Uterus (tissue), 4 donors: ENCODE measurements around the gene OR6T1. TPM values are rescaled to one million over a fixed set of nuclear protein-coding genes. Genes with fewer than 3 reads are reported as not detected.

Experiments used
- DNase-seq, 2 donors: peaks; one replicate each; pipeline ENCODE4 v3.0.0-alpha.2; 2019 to 2020
- H3K27ac ChIP-seq, 2 donors: fragments of 200-600 bp; sonication (generic); 1 replicate in 1 of 2; 2 replicates in 1 of 2; pipeline ENCODE4 v1.5.1; 2016 to 2018
- H3K27me3 ChIP-seq, 2 donors: fragments of 200-600 bp; sonication (generic); one replicate each; pipeline ENCODE4 v1.5.1; 2018 to 2019; ENCODE audit warnings: control low read depth in 1 of 2
- H3K36me3 ChIP-seq, 2 donors: fragments of 200-600 bp; sonication (generic); one replicate each; pipeline ENCODE4 v1.5.1; 2019; ENCODE audit warnings: control low read depth in 1 of 2
- H3K4me1 ChIP-seq, 2 donors: fragments of 200-600 bp; sonication (generic); one replicate each; pipeline ENCODE4 v1.5.1; 2018 to 2019; ENCODE audit warnings: control low read depth in 1 of 2
- H3K4me3 ChIP-seq, 2 donors: fragments of 200-600 bp; sonication (generic); 1 replicate in 1 of 2; 2 replicates in 1 of 2; pipeline ENCODE4 v1.5.1; 2018 to 2019; ENCODE audit warnings: mild to moderate bottlenecking in 1 of 2
- H3K9me3 ChIP-seq, 2 donors: fragments of 200-600 bp; sonication (generic); one replicate each; pipeline ENCODE4 v1.5.1; 2019; ENCODE audit warnings: control low read depth in 1 of 2
- CTCF ChIP-seq, 4 experiments: fragments of 200-600 bp in 2 of 4; fragments of 450-650 bp in 2 of 4; sonication (generic) in 2 of 4; IDR thresholded peaks; one replicate each; pipeline ENCODE4 v1.5.1; 2016 to 2019; ENCODE audit warnings: antibody characterized with exemption in 4 of 4, mild to moderate bottlenecking in 2 of 4, moderate library complexity in 1 of 4
- POLR2A ChIP-seq, 2 donors: fragments of 450-650 bp; IDR thresholded peaks; one replicate each; pipeline ENCODE4 v1.6.1; 2016; ENCODE audit warnings: antibody characterized with exemption in 2 of 2, mild to moderate bottlenecking in 1 of 2, moderate library complexity in 1 of 2
- intact Hi-C: fragments of 100-400 bp; cut with DNase I; formaldehyde crosslinking; loops from one replicate; pipeline ENCODE4 v1.15.1; 2023; ENCODE audit warnings: low total_unique reads
- total RNA-seq, 4 donors: library from RNA; depleted of rRNA in 3 of 4; stranded (reverse); fragments of >200 nt in 3 of 4; gene quantifications; one replicate each; pipeline versions ENCODE4 v1.1.0 to v1.2.4, GENCODE V29; 2014 to 2023
- donor health status: DM: yes; HTN: yes; CAD: no.

OR6T1 gene
- total RNA-seq, 4 donors from 2014 or later, result not detected

- no peak for TF ChIP-seq POLR2A (IDR thresholded peaks at IDR 0.05)
- no peak for TF ChIP-seq CTCF (IDR thresholded peaks at IDR 0.05)
- Histone ChIP-seq H3K4me3 (no peak overlapping the region), H3K36me3 (no peaks in the 10 kb centered on the region), H3K27ac (no peak overlapping the region), H3K27me3 (no peaks in the 10 kb centered on the region), H3K4me1 (no peaks in the 10 kb centered on the region), H3K9me3 (no peaks in the 10 kb centered on the region)
- no peak for DNase-seq
- intact Hi-C loops, result no loop called here
These were observed 19.6 kb downstream of the OR6T1 start for GRCh38 chr11:123924027-123924426.

- intact Hi-C loops, result no loop called here
- TF ChIP-seq CTCF (IDR thresholded peaks at IDR 0.05) (no peak), POLR2A (IDR thresholded peaks at IDR 0.05) (no peak)
- no peak for DNase-seq
- H3K4me1 ChIP-seq, result no peaks in the 10 kb centered on the region
- H3K27me3 ChIP-seq, result no peaks in the 10 kb centered on the region
- H3K9me3 ChIP-seq, result no peaks in the 10 kb centered on the region
- H3K4me3 ChIP-seq, result no peak overlapping the region
- no peaks in the 10 kb centered on the region for H3K36me3 ChIP-seq
- H3K27ac ChIP-seq, result no peak overlapping the region
These were observed 22.7 kb downstream of the OR6T1 start for GRCh38 chr11:123920943-123921342.

- H3K9me3 ChIP-seq, result no peaks in the 10 kb centered on the region
- intact Hi-C loops, result no loop called here
- H3K27ac ChIP-seq, result no peak overlapping the region
- no peak for TF ChIP-seq POLR2A (IDR thresholded peaks at IDR 0.05)
- TF ChIP-seq CTCF (IDR thresholded peaks at IDR 0.05), result no peak
- DNase-seq, result no peak
- H3K27me3 ChIP-seq, result no peaks in the 10 kb centered on the region
- H3K36me3 ChIP-seq, result no peaks in the 10 kb centered on the region
- H3K4me1 ChIP-seq, result no peaks in the 10 kb centered on the region
- H3K4me3 ChIP-seq, result no peak overlapping the region
These were observed 37.8 kb downstream of the OR6T1 start for GRCh38 chr11:123905826-123906225.

GRCh38 chr11:123904932-123905331, 38.7 kb downstream of the OR6T1 start:
- Histone ChIP-seq H3K27me3 (no peaks in the 10 kb centered on the region), H3K36me3 (no peaks in the 10 kb centered on the region), H3K27ac (no peak overlapping the region), H3K9me3 (no peaks in the 10 kb centered on the region), H3K4me3 (no peak overlapping the region), H3K4me1 (no peaks in the 10 kb centered on the region)
- intact Hi-C loops, result no loop called here
- TF ChIP-seq POLR2A (IDR thresholded peaks at IDR 0.05) (no peak), CTCF (IDR thresholded peaks at IDR 0.05) (no peak)
- no peak for DNase-seq

GRCh38 chr11:123903932-123904331, 39.7 kb downstream of the OR6T1 start:
- H3K36me3 ChIP-seq, result no peaks in the 10 kb centered on the region
- H3K4me1 ChIP-seq, result no peaks in the 10 kb centered on the region
- H3K4me3 ChIP-seq, result no peak overlapping the region
- no peak overlapping the region for H3K27ac ChIP-seq
- TF ChIP-seq CTCF (IDR thresholded peaks at IDR 0.05) (no peak), POLR2A (IDR thresholded peaks at IDR 0.05) (no peak)
- DNase-seq, result no peak
- intact Hi-C loops, result no loop called here
- H3K27me3 ChIP-seq, result no peaks in the 10 kb centered on the region
- H3K9me3 ChIP-seq, result no peaks in the 10 kb centered on the region
